K562 (cell line): ENCODE measurements around the gene SLC16A12. TPM values are rescaled to one million over a fixed set of nuclear protein-coding genes. Genes with fewer than 3 reads are reported as not detected.

ENCODE experiments used
- ATAC-seq: fragments of 200-7000 bp; cut with Tn5 transposase; 3 replicates; pipeline ENCODE4 v1.9.1; 2020; ENCODE audit warnings: moderate library complexity
- BruUV-seq: library from RNA; stranded (reverse); fragments of 400-500 nt; replicated peaks from 2 replicates; lab custom pipeline; 2021; lab: Mats Ljungman, UMichigan
- CTCF ChIA-PET: fragments of 300-600 bp; formaldehyde crosslinking; extraction: SDS; loops from one replicate; lab custom pipeline; 2021; ENCODE audit warnings: low intra/inter-chr PET ratio; lab: Yijun Ruan, JAX
- POLR2A ChIA-PET: fragments of 300-600, 350-650 bp; sonication (Branson Sonifier 250); formaldehyde crosslinking; extraction: SDS; loops from one replicate; lab custom pipeline; 2021; ENCODE audit warnings: antibody characterized with exemption, inconsistent platforms; lab: Yijun Ruan, JAX
- DNase-seq, 4 experiments: peaks; one replicate each; pipeline versions ENCODE4 v3.0.0 to v3.0.0-alpha.2; 2011 to 2018; ENCODE audit warnings: low spot score in 3 of 4, mixed read lengths in 3 of 4; ENCODE audit errors: extremely low read depth in 1 of 4
- FAIRE-seq: peaks from 2 replicates; lab custom pipeline; 2011; peaks lifted over from hg19 to GRCh38; lab: Jason Lieb, UNC
- H2AFZ ChIP-seq: 2 replicates; pipeline ENCODE4 v1.6.0; 2011; ENCODE audit warnings: low read depth, low read length, control low read depth, inconsistent platforms
- H3K27ac ChIP-seq: fragments of 200-600 bp; 3 replicates; pipeline ENCODE4 v1.8.0; 2011; ENCODE audit warnings: low read depth, mild to moderate bottlenecking, control low read depth, inconsistent platforms, low read length, moderate library complexity, mixed read lengths; ENCODE audit errors: extremely low read depth
- H3K27me3 ChIP-seq, 2 experiments: fragments of 300-600 bp in 1 of 2; 2 replicates in 1 of 2; 3 replicates in 1 of 2; pipeline versions ENCODE4 v1.6.0 to v1.8.0; 2011; ENCODE audit warnings: inconsistent platforms in 2 of 2, low read length in 2 of 2, mild to moderate bottlenecking in 1 of 2, mixed read lengths in 1 of 2, moderate library complexity in 1 of 2; ENCODE audit not compliant: control insufficient read depth in 2 of 2, insufficient read depth in 2 of 2
- H3K36me3 ChIP-seq: fragments of 300-600 bp; 3 replicates; pipeline ENCODE4 v1.8.0; 2011; ENCODE audit warnings: mild to moderate bottlenecking, low read length, inconsistent platforms; ENCODE audit not compliant: control insufficient read depth, insufficient read depth
- H3K4me1 ChIP-seq, 2 experiments: fragments of 200-600 bp in 1 of 2; replicated peaks in 1 of 2; 2 replicates in 1 of 2; 3 replicates in 1 of 2; pipeline versions ENCODE4 v1.5.1 to v1.8.0; 2011; ENCODE audit warnings: inconsistent platforms in 2 of 2, low read length in 2 of 2, mild to moderate bottlenecking in 1 of 2, mixed read lengths in 1 of 2, moderate library complexity in 1 of 2; ENCODE audit not compliant: control insufficient read depth in 2 of 2, insufficient read depth in 2 of 2
- H3K4me2 ChIP-seq: 2 replicates; pipeline ENCODE4 v1.6.1; 2011; ENCODE audit warnings: low read length, control low read depth, inconsistent platforms, mixed read lengths; ENCODE audit not compliant: insufficient read depth
- H3K4me3 ChIP-seq: fragments of 200-600 bp; sonication (generic), shearing (Covaris generic); 2 replicates; pipeline ENCODE4 v1.5.1; 2016; ENCODE audit warnings: control low read depth, inconsistent platforms
- H3K79me2 ChIP-seq: fragments of 200-600 bp; 3 replicates; pipeline ENCODE4 v1.8.0; 2011; ENCODE audit warnings: low read length, inconsistent platforms; ENCODE audit not compliant: control insufficient read depth, insufficient read depth
- H3K9ac ChIP-seq, 2 experiments: 2 replicates each; pipeline versions ENCODE4 v1.6.0 to v1.6.1; 2011; ENCODE audit warnings: low read depth in 2 of 2, low read length in 2 of 2, control low read depth in 1 of 2, inconsistent platforms in 1 of 2, mild to moderate bottlenecking in 1 of 2, mixed read lengths in 1 of 2; ENCODE audit not compliant: insufficient read depth in 1 of 2
- H3K9me1 ChIP-seq: one replicate; pipeline ENCODE4 v1.6.0; 2011; ENCODE audit warnings: inconsistent platforms, mild to moderate bottlenecking, low read length, moderate library complexity; ENCODE audit not compliant: control insufficient read depth, insufficient read depth
- H3K9me3 ChIP-seq: replicated peaks from 2 replicates; pipeline ENCODE4 v1.5.1; 2011; ENCODE audit warnings: low read depth, low read length, inconsistent platforms; ENCODE audit not compliant: control insufficient read depth, insufficient read depth
- H4K20me1 ChIP-seq: replicated peaks from 2 replicates; pipeline ENCODE4 v1.6.1; 2011; ENCODE audit warnings: low read length, inconsistent platforms, mixed read lengths; ENCODE audit not compliant: control insufficient read depth, insufficient read depth
- CSDE1 ChIP-seq, 2 experiments: fragments of 450-650 bp; IDR thresholded peaks; 2 replicates each; pipeline ENCODE4 v1.6.1; 2016; ENCODE audit warnings: mild to moderate bottlenecking in 1 of 2
- MXI1 ChIP-seq: IDR thresholded peaks from 2 replicates; pipeline ENCODE4 v1.6.1; 2011; ENCODE audit warnings: low read depth, mild to moderate bottlenecking, improper control_type of control experiment, low read length
- ZFPM2 ChIP-seq: fragments of 250-450 bp; sonication (Bioruptor Pico); IDR thresholded peaks from 2 replicates; pipeline ENCODE4 v1.5.1; 2022; ENCODE audit warnings: mild to moderate bottlenecking
- ZNF274 ChIP-seq: IDR thresholded peaks from 2 replicates; pipeline ENCODE4 v1.6.1; 2011; ENCODE audit warnings: low read depth, mild to moderate bottlenecking, low read length, moderate library complexity, borderline replicate concordance
- ZNF75A ChIP-seq: fragments of 450-650 bp; formaldehyde crosslinking; IDR thresholded peaks from 2 replicates; pipeline ENCODE4 v1.4.0; 2020; ENCODE audit warnings: mild to moderate bottlenecking
- WGBS: fragments of 100-300 bp; shearing (Covaris generic); methylation state at CpG from one replicate; pipeline ENCODE4 v1.1.6; 2016; ENCODE audit warnings: low coverage, mixed read lengths; ENCODE audit not compliant: insufficient coverage; ENCODE audit errors: missing lambda C conversion rate; 5-methylcytosine and 5-hydroxymethylcytosine counted together
- in situ Hi-C: fragments of 300-500 bp; cut with MboI; formaldehyde crosslinking; loops from 4 replicates; pipeline ENCODE4 v1.15.0; 2018; ENCODE audit warnings: inconsistent platforms, mixed read lengths
- intact Hi-C: fragments of 100-400 bp; cut with micrococcal nuclease; formaldehyde crosslinking; loops from 2 replicates; pipeline ENCODE4 v1.14.2; 2022
- polyA plus RNA-seq, 8 experiments: library from polyadenylated mRNA; depleted of rRNA in 4 of 8; stranded (reverse) in 5 of 8; unstranded in 3 of 8; fragments of >200 nt; fragmentation: Nextera tagmentation in 2 of 8; fragmentation: Illumina TruSeq in 1 of 8; extraction: Ambion mirVana in 2 of 8; extraction: Trizol in 1 of 8; gene quantifications; 2 replicates each; pipeline versions ENCODE4 v1.2.1 to v1.2.3, GENCODE V29; 2011 to 2014; ENCODE audit warnings: inconsistent platforms in 1 of 8, missing spikeins in 1 of 8
- total RNA-seq, 7 experiments: library from RNA; depleted of rRNA in 6 of 7; stranded (reverse); fragments of >200 nt in 6 of 7; fragmentation: Illumina TruSeq in 2 of 7; extraction: Trizol in 2 of 7; gene quantifications; 2 replicates each; pipeline versions ENCODE4 v1.2.1 to v1.2.3, GENCODE V29; 2011 to 2021; ENCODE audit warnings: low replicate concordance in 1 of 7
- TF ChIP-seq, protein P1 (sequence below): sonication (generic); formaldehyde crosslinking; IDR thresholded peaks from 2 replicates; pipeline ENCODE4 v1.8.0; 2023; ENCODE audit warnings: mild to moderate bottlenecking, missing genetic modification reagents

The SLC16A12 gene
- total and polyA plus RNA-seq, 9 of the 15 experiments (the other 6 are each of a cell fraction or from before 2014, with no cell fraction given): not detected

DNA sequence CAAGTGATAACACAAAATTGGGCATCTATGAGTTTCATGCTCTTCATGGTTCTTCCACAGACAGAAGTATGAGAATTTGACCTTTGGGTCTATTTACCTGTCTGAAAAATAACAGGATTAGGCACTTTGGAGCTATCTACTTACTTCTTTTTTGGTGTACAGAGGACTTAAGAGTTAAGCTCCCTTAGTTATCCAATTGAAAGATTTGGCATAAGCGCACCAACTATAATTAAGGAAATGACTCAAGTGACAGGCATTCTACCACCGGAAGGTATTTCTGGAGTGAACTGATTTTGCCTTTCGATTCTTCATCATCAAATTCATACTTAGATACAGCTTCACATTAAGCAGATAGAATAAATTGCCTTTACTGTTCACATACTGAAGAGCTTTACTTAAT is 77.1 kb downstream of the SLC16A12 start:
- Histone ChIP-seq H4K20me1 (no peaks in the 10 kb centered on the region), H3K79me2 (no peaks in the 10 kb centered on the region), H3K4me3 (no peak overlapping the region), H3K4me1 (no peaks in the 10 kb centered on the region), H3K9me1 (no peaks in the 10 kb centered on the region), H3K36me3 (no peaks in the 10 kb centered on the region), H3K4me2 (no peak overlapping the region), H3K27me3 (no peaks in the 10 kb centered on the region), H3K9me3 (no peaks in the 10 kb centered on the region), H3K27ac (no peak overlapping the region), H2AFZ (no peak overlapping the region), H3K9ac (no peak overlapping the region)
- no peak for DNase-seq
- TF ChIP-seq ZNF274 (no peak), MXI1 (no peak), ZFPM2 (CRISPR knock-in tag) (no peak), CSDE1 (IDR thresholded peaks at IDR 0.05) (no peak), ZNF75A (CRISPR knock-in tag) (no peak)
- TF ChIP-seq, protein P1, sequence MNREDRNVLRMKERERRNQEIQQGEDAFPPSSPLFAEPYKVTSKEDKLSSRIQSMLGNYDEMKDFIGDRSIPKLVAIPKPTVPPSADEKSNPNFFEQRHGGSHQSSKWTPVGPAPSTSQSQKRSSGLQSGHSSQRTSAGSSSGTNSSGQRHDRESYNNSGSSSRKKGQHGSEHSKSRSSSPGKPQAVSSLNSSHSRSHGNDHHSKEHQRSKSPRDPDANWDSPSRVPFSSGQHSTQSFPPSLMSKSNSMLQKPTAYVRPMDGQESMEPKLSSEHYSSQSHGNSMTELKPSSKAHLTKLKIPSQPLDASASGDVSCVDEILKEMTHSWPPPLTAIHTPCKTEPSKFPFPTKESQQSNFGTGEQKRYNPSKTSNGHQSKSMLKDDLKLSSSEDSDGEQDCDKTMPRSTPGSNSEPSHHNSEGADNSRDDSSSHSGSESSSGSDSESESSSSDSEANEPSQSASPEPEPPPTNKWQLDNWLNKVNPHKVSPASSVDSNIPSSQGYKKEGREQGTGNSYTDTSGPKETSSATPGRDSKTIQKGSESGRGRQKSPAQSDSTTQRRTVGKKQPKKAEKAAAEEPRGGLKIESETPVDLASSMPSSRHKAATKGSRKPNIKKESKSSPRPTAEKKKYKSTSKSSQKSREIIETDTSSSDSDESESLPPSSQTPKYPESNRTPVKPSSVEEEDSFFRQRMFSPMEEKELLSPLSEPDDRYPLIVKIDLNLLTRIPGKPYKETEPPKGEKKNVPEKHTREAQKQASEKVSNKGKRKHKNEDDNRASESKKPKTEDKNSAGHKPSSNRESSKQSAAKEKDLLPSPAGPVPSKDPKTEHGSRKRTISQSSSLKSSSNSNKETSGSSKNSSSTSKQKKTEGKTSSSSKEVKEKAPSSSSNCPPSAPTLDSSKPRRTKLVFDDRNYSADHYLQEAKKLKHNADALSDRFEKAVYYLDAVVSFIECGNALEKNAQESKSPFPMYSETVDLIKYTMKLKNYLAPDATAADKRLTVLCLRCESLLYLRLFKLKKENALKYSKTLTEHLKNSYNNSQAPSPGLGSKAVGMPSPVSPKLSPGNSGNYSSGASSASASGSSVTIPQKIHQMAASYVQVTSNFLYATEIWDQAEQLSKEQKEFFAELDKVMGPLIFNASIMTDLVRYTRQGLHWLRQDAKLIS (CRISPR knock-in tag): no peak
- in situ Hi-C loops (no loop called here), intact Hi-C loops (no loop called here)
- no peak for FAIRE-seq
- POLR2A ChIA-PET: no interaction called here
- CTCF ChIA-PET: no interaction called here
- BruUV-seq: no TSS peak
- ATAC-seq: no peak
- 3% methylated on average over 3 of the region's 3 CpGs for WGBS
